HL-60/S4 (cell line): ENCODE results near the gene METAP2.
"Not testable (repeated sequence)": the region's sequence is repeated elsewhere in the genome, so short reads cannot be mapped to it uniquely, and the experiment has no call there.

Source experiments
- in situ Hi-C: fragments of 300-500 bp; cut with MboI; formaldehyde crosslinking; loops from 2 replicates; pipeline ENCODE4 v1.14.3; 2022; ENCODE audit warnings: low sequenced_read_pairs

METAP2 gene

GRCh38 chr12:95462081-95462480, 11.9 kb upstream of the METAP2 start:
- in situ Hi-C loops, result no loop called here

GRCh38 chr12:95462551-95462950, 11.4 kb upstream of the METAP2 start:
- in situ Hi-C loops, result no loop called here

GRCh38 chr12:95463050-95463449, 10.9 kb upstream of the METAP2 start:
- in situ Hi-C loops, result no loop called here

DNA sequence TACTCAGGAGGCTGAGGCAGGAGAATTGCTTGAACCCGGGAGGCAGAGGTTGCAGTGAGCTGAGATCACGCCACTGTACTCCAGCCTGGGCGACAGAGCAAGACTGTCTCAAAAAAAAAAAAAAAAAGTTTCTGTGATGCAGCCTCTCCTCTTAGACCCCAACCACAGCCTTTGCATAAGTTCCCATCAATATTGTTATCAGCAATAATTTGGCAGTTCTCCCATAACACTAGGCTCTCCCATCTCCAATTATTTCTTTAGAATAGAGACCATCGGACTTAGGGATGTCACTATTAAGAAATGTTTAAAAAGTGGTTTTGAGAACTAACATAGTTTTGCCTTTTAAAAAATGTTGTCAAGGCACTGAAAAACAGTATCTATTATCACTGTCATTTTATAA, 10.2 kb upstream of the METAP2 start:
- in situ Hi-C loops, result not testable (repeated sequence)

DNA sequence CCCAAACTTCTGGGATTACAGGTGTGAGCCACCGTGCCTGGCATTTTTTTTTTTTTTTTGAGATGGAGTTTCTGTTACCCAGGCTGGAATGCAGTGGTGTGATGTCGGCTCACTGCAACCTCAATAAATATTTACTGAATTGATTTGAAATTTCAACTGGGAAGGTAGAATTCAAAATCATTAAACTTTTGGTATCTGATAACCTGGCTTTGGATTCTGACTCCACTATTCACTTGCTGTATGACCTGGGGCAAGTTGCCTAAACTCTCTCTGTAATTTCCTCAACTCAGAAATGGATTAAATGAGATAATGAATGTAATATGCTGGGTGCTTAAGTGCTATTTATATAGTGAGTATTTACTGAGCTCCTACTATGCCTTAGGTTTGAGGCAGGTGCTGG, 8.7 kb upstream of the METAP2 start:
- in situ Hi-C loops, result no loop called here

- in situ Hi-C loops, result no loop called here
These were observed 3.7 kb upstream of the METAP2 start for GRCh38 chr12:95470300-95470699.

DNA sequence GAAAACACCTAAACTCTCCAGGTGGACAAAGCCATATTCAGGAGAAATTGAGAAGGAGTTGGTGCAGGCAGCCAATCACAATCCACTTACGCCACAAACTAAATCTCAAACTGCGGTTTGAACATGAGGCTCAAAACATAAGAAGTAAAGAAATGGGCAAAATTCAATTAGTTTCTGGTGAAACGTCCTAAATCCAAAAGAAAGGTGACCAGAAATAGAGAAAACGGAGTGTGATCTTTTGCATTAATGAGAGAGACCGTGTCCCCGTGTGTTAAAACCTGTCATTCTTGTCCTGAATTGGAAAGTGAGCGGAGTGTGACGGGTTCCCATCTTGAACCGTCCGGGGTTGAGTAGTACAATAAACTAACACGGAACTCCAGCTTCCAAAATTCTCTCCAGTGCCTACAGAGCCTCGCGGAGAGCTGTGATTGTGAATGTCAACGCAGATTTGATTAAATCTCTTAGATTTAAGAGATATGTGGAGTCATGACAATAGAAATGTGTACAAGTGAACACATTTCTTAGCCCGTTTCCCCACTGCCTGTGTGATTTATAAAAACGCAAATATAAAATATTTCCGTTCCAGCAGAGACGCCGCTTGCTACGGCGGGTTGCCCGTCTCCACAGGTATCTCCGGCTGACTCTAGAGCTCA, 595 bp upstream of the METAP2 start:
- in situ Hi-C loops, result no loop called here

- in situ Hi-C loops, result no loop called here
These were observed 657 bp downstream of the METAP2 start for GRCh38 chr12:95474660-95474958.

DNA sequence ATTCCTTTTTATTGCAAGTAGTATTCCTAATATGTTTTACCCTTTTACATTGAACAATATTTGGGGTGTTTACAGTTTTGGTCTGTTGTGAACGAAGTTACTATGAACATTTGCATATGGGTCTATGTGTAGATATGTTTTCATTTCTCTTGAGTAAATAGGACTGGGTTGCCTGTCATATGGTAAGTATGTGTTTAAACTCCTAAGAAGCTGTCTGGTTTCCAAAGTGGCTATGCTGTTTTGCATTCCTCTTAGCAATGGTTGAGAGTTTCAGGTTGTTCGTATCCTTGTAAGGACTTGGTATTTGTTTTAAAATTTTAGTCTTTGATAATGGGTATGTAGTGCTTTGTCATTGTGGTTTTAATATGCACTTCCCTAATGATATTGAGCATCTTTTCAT, 6.3 kb downstream of the METAP2 start:
- in situ Hi-C loops, result no loop called here

DNA sequence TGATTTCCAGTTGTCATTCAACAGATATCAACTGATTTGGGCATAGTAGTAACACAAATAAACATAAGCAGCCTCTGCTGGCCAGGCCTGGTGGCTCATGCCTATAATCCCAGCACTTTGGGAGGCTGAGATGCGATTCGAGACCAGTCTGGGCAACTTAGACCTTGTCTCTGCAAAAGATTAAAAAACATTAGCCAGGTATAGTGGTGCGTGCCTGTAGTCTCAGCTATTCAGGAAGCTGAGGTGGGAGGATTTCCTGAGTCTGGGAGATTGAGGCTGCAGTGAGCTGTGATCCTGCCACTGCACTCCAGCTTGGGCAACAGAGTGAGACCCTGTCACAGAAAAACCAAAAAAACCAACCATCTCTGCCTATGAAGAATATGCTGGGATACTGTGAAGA, 7.1 kb downstream of the METAP2 start:
- in situ Hi-C loops, result no loop called here

GRCh38 chr12:95481888-95482287, 7.9 kb downstream of the METAP2 start:
- in situ Hi-C loops, result no loop called here

DNA sequence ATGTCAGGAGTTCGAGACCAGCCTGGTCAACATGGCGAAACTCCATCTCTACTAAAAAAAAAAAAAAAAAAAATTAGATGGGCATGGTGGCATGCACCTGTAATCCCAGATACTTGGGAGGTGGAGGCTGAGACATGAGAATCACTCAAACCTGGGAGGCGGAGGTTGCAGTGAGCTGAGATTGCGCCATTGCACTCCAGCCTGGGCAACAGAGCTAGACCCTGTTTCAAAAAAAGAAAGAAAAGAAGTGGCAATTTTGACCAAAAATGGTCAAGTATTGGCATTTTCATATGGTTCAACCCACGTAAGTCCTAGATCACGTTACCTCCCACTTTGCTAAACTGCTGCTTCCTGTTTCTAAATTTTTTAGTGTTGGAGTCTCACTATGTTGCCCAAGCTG, 8.6 kb downstream of the METAP2 start:
- in situ Hi-C loops, result not testable (repeated sequence)

GRCh38 chr12:95484524-95484923, 10.6 kb downstream of the METAP2 start:
- in situ Hi-C loops, result no loop called here

DNA sequence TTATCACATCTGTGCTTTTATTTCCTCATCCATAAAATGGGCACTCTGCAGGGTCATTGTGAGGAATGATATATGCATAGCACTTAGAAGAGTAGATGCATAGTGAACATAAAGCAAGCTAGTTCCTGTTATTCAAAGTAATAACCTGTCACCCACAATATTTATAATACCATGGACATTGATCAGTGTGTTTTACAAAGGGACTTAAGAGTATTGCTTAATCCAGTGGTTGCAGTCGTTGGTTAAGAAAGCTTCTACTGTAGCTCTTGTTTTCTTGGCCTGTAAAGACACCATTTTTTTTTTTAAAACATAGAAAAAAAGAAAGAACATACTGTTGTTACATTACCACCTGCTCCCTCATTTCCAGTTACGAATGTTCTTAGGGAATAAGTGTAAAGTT, 13.1 kb downstream of the METAP2 start:
- in situ Hi-C loops, result no loop called here

- in situ Hi-C loops, result no loop called here
These were observed 18.5 kb downstream of the METAP2 start for GRCh38 chr12:95492462-95492861.

DNA sequence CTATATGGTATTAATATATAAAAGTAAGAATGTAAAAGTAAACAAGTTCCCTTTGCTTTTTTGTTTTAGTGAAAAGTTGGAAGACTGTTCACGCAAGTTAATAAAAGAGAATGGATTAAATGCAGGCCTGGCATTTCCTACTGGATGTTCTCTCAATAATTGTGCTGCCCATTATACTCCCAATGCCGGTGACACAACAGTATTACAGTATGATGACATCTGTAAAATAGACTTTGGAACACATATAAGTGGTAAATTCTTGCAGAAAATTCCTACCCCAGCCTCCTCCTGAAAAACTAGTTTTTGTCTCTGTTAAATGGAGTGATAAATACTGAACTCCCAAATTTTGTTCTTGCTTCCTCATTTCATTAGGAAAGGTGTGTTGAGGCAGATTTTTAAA, 20.9 kb downstream of the METAP2 start:
- in situ Hi-C loops, result no loop called here

DNA sequence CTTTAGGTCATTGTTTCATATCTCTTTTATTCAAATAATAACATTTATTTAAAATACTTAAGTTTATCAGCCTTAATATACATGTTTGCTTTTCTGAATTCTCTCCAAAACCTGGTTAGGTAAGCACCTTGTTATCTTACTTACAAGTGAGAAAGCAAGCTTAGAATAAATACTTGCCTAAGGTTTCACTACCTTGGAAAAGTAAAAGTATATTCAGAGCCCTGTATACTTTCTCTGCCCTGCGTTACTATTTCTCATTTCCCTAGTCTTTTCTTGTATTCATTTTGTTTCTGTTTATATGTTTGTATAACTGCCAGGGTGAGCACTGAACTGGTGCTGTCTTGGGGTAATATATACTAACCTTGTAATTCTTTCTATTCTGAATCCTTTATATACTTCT, 21.5 kb downstream of the METAP2 start:
- in situ Hi-C loops, result no loop called here

GRCh38 chr12:95497031-95497430, 23.1 kb downstream of the METAP2 start:
- in situ Hi-C loops, result no loop called here

DNA sequence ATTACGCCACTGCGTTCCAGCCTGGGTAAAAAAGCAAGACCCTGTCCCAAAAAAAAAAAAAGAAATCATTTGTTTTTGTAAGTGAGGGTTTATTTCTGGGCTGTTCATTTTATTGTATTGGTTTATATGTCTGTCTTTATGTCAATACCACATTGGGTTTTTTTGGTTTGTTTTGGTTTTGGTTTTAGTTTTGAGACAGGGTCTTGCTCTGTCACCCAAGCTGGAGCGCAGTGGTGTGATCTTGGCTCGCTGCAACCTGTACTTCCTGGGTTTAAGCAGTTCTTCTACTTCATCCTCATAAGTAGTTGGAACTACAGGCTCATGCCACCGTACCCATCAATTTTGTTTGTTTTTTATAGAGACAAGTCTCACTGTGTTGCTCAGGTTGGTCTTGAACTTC, 25.0 kb downstream of the METAP2 start:
- in situ Hi-C loops, result no loop called here

GRCh38 chr12:95499772-95500171, 25.8 kb downstream of the METAP2 start:
- in situ Hi-C loops, result no loop called here

GRCh38 chr12:95504140-95504539, 30.2 kb downstream of the METAP2 start:
- in situ Hi-C loops, result no loop called here

DNA sequence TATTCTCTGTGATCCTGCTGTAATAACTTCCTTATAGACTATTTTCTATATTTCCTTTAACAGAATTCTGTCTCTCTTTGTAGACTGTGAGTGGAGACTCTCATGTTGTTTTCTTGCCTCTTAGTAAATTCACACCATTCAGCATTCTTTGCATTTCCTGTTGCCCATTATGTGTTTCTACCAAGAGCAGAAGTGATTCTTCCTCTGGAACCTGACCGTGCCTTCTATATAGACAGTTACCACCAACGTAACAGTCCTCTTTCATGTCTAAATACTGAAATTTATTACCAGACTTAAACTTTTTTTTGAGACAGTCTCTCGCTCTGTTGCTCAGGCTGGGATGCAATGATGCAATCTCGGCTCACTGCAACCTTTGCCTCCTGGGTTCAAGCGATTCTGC, 31.1 kb downstream of the METAP2 start:
- in situ Hi-C loops, result no loop called here

DNA sequence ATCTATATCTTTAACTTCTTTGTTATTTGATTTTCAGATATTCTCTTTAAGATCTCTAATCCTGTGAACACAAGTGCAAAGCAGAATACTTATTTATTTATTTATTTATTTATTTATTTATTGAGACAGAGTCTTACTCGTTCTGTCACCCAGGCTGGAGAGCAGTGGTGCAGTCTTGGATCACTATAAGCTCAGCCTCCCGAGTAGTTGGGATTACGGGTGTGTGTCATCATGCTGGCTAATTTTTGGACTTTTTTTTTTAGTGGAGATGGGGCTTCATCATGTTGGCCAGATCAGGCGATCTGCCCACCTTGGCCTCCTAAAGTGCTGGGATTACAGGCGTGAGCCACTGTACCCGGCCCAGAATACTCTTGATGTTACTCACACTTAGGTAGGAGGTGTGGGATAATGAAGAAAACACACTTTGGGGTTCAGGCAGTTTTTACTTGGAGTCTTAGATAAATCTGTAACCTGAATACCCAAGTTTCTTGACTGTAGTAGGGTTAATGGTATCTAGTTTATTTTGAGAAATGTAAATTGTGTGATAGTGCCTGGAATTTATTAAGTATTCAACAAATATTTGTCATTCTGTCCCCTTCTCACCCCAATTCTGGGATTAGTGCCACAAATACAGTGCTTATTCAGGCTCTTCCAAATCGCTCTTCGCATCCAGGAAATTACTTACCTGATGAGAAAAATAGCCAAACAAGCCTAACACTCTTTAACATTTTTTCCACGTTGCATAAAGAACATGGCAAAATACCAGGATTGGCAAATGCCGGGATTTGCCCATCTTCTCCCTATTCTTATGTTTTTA, 33.0 kb downstream of the METAP2 start:
- in situ Hi-C loops, result no loop called here
